Fibroblast of villous mesenchyme (primary cell): ENCODE measurements around the gene MYBPC3. TPM values are rescaled to one million over a fixed set of nuclear protein-coding genes. Genes with fewer than 3 reads are reported as not detected.
"Not testable (repeated sequence)": the region's sequence is repeated elsewhere in the genome, so short reads cannot be mapped to it uniquely, and the experiment has no call there.

Experiments used
- DNase-seq: peaks from one replicate; pipeline ENCODE4 v3.0.0-alpha.2; 2010; ENCODE audit warnings: low read depth
- H3K4me3 ChIP-seq: 2 replicates; pipeline ENCODE4 v1.5.1; 2011; ENCODE audit warnings: low read depth, mild to moderate bottlenecking, low read length
- total RNA-seq: library from RNA; depleted of rRNA; stranded (reverse); fragments of >200 nt; gene quantifications from 2 replicates; pipeline ENCODE4 v1.2.3, GENCODE V29; 2012
- TF ChIP-seq, protein P1 (sequence below): IDR thresholded peaks from 2 replicates; pipeline ENCODE4 v1.5.1; 2012; ENCODE audit warnings: low read depth, mild to moderate bottlenecking, low read length; ENCODE audit not compliant: insufficient read depth

MYBPC3 gene
- total RNA-seq, 1 donor, result not detected

DNA sequence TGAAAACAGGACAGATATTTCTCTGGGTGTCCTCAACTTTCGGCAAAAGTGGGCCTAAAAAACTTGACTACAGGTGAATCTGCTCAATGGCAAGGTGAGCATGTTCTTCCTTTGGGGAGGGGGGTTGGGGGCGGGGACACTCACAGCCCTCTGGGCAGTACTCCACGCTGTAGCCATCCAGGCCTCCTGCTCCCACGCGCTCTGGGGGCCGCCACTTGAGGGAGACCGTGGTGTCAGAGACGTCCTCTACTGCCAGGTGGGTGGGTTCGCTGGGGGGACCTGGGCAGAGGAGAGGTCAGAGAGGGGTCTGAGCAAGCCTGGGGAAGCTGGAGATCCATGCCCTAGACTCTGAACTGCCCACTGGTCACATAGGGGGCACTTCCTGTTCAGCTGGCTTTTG lies 16.8 kb downstream of the MYBPC3 start:
- H3K4me3 ChIP-seq, result no peak overlapping the region
- TF ChIP-seq, protein P1, sequence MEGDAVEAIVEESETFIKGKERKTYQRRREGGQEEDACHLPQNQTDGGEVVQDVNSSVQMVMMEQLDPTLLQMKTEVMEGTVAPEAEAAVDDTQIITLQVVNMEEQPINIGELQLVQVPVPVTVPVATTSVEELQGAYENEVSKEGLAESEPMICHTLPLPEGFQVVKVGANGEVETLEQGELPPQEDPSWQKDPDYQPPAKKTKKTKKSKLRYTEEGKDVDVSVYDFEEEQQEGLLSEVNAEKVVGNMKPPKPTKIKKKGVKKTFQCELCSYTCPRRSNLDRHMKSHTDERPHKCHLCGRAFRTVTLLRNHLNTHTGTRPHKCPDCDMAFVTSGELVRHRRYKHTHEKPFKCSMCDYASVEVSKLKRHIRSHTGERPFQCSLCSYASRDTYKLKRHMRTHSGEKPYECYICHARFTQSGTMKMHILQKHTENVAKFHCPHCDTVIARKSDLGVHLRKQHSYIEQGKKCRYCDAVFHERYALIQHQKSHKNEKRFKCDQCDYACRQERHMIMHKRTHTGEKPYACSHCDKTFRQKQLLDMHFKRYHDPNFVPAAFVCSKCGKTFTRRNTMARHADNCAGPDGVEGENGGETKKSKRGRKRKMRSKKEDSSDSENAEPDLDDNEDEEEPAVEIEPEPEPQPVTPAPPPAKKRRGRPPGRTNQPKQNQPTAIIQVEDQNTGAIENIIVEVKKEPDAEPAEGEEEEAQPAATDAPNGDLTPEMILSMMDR, result no peak
- no peak for DNase-seq

DNA sequence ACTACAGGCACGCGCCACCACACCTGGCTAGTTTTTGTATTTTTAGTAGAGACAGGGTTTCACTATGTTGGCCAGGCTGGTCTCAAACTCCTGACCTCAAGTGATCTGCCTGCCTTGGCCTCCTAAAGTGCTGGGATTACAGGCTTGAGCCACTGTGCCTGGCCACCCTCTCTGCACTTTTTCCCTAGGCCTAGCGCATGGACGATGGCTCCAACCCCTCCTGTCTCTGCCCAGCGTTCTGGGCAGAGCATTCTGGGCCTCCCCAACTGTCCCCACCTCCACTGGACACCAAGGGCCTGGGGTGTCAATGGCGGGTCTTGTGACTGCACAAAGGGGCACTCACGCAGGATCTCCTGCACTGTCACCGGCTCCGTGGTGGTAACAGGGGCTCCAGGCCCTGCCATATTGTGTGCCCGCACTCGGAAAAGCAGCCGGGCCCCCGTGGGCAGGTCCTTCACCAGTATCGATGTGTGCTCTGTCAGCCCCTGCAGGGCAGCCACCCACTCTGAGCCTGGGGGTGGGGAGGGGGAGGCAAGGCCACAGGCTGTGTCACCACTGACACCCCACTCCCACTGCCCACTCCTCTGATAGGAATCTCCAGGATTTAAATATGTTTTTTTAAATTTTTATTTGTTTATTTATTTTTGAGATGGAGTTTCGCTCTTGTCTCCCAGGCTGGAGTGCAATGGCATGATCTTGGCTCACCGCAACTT lies 17.6 kb downstream of the MYBPC3 start:
- not testable (repeated sequence) for H3K4me3 ChIP-seq, DNase-seq

DNA sequence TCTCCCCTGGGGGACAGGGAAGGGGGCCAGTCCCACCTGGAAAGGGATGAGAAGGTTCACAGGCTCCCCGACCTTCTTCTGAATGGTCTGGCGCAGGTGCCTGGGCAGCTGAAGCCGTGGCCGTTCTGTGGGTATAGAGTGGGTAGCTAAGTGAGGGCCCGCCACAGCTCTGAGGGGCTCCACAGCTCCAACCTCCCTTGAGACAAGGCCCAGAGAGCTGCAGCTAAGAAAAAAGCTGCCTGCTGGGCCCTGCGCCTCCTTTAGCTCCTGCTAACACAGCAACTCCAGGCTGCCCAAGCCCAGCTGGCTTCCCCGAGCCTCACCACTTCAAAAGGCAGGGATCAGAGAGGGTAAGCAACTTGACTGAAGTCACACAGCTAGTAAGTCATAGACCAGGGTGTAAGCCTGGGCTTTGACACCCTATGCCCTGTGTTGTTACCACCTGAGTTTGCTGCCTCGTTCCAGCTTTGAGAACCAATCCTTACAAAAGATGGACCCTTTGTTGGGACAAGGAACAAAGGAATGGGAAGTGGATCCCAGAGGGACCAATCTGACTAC lies 18.5 kb downstream of the MYBPC3 start:
- H3K4me3 ChIP-seq, result no peak overlapping the region
- DNase-seq, result no peak
- TF ChIP-seq, protein P1, result no peak

DNA sequence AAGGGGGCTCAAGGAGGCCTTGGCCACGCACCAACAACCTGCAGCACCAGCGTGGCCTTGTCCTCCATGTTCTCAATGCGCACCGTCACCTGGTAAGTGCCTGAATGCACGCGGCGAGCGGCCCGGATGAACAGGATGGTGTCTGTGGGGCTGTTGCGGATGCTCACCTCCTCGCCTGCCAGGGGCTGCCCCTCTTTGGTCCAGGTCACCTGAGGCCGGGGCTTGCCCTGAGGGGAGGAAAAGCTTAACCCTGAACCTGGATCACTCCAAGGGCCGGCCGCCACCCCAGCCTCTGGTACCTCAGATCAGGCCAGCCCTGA lies 19.0 kb downstream of the MYBPC3 start:
- no peak for DNase-seq
- TF ChIP-seq, protein P1, result no peak
- H3K4me3 ChIP-seq, result no peak overlapping the region

DNA sequence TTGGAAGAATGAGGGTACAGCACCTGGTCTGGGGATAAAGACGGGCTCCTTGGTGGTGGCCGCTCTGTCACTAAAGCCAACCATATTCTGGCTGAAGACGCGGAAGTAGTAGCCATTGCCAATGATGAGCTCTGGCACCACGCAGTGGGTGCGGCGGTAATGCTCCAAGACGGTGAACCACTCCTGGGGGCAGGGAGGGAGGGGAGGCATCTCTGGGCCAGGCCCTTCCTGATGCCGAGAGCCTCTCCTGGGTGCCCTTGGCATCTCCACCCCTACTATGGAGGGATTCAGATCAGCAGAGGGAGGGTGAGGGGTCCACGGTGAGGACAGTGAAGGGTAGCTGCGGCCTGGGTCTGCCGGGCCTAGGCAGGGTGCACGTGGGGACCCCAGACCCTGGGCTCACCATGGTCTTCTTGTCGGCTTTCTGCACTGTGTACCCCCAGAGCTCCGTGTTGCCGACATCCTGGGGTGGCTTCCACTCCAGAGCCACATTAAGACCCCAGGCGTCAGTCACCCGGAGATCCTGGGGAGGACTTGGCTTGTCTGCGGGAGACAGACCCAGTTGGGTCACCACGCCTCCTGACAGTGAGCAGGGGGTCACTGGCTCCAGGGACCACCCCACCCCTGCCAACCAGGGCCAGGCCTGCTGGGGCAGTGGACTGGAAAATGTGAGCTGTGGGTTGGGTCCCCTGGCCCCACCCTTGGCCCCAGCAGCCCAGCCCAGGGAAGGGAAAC lies 19.5 kb downstream of the MYBPC3 start:
- H3K4me3 ChIP-seq, result no peak overlapping the region
- no peak for DNase-seq
- TF ChIP-seq, protein P1, result no peak

DNA sequence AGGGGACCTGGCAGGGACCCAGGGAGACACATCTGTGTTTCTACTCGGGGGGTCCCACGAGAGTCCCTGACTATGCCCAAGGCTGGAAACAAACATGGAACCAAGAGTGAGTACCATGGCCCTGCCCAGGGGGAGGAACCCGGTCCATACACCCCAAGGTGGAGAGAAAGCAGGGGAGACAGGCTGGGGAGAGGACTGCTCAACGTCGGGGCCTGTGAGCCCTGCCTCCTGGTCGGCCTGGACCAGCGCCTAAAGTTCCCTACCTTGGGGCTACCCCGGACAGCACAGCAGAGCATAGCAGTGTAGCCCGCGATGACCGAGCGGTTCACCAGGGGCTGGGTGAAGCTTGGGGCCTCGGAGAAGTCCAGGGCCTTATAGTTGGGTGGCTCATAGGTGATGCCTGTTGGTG lies 20.2 kb downstream of the MYBPC3 start:
- TF ChIP-seq, protein P1, result no peak
- H3K4me3 ChIP-seq, result no peak overlapping the region
- no peak for DNase-seq

DNA sequence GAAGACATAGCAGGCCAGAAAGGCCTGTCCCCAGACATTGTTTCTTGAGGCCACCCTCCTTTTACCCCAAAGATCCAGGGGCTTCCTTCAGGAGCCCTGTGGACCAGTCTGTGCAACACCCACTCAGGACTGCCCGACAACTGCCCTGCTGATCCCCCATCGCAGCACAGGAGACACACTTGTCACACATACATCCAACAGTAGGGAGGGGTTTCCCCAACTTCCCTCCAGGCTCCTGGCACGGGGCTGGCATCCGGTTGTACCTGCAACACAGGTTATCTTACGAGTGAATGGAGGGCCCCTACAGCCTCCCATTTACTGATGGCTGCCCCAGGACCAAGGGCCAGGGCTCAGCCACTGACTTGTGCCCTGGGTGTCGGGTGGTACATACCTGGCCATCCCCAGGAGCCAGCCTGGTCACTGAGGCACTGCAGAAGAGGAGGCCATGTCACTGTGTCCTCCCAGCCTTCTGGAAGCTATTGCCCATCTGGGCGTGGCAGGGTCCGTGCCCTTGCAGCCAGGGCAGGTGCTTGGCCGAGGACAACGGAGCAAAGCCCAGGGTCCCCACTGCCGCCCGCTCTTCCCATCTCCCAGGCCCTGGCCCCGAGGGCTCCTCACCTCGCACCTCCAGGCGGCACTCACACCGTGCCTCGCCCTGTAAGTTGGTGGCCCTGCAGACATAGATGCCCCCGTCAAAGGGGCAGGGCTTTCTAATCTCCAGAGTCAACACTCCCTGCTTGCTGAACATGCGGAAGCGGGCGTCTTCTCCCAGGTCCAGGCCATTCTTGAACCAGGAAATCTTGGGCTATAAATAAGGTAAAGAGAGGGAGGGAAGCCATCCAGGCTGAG lies 20.8 kb downstream of the MYBPC3 start:
- no peak for DNase-seq
- TF ChIP-seq, protein P1, result no peak
- H3K4me3 ChIP-seq, result no peak overlapping the region
